ENCODE data around the gene EGFLAM. TPM values are rescaled to one million over a fixed set of nuclear protein-coding genes. Genes with fewer than 3 reads are reported as not detected.

Gene EGFLAM
- total RNA-seq, 1 experiment from 2014 or later, result 0.33 TPM

- no peaks in the 10 kb centered on the region for H3K9me3 Mint-ChIP-seq
- no CpG with 5 or more reads among the region's 1 CpG for WGBS (ENCODE audit: extremely low coverage, insufficient read length, low lambda C conversion rate)
- TF ChIP-seq CTCF (conservative IDR thresholded peaks at IDR 0.05), result no peak
Measured at GRCh38 chr5:38401145-38401544, 142.8 kb downstream of the EGFLAM start.

More at GRCh38 chr5:38401145-38401544, 142.8 kb downstream of the EGFLAM start:
- Histone ChIP-seq H3K4ac (ENCODE audit: low read depth, low read length) (no peak overlapping the region), H3K27ac (ENCODE audit: insufficient read length, low read depth, low read length) (no peak overlapping the region), H3K56ac (ENCODE audit: insufficient read length, low read depth, low read length) (no peak overlapping the region), H3K79me1 (ENCODE audit: insufficient read depth, low read depth, low read length, poor library complexity, severe bottlenecking) (no peaks in the 10 kb centered on the region), H3K23ac (ENCODE audit: insufficient read length, low read depth, low read length) (no peak overlapping the region), H3K18ac (ENCODE audit: insufficient read length, low read depth, low read length) (no peak overlapping the region), H3K9me3 (ENCODE audit: control insufficient read depth, low read depth, low read length) (no peaks in the 10 kb centered on the region), H4K91ac (ENCODE audit: insufficient read length, low read depth, low read length) (no peak overlapping the region), H3K4me1 (ENCODE audit: insufficient read depth, low read length) (no peaks in the 10 kb centered on the region), H3K14ac (ENCODE audit: insufficient read depth, low read length) (no peak overlapping the region), H3K4me2 (ENCODE audit: insufficient read depth, insufficient read length, low read length) (no peak overlapping the region), H2AK5ac (ENCODE audit: insufficient read length, low read length) (no peak overlapping the region), H2AFZ (ENCODE audit: low read length) (no peak overlapping the region), H2BK12ac (ENCODE audit: insufficient read length, low read depth, low read length) (no peak overlapping the region), H4K20me1 (ENCODE audit: control insufficient read depth, insufficient read depth, insufficient read length) (no peaks in the 10 kb centered on the region), H2BK120ac (ENCODE audit: low read depth, low read length, poor library complexity, severe bottlenecking) (no peak overlapping the region), H3K79me2 (ENCODE audit: insufficient read depth, low read length) (no peaks in the 10 kb centered on the region), H2BK5ac (ENCODE audit: insufficient read length, low read length) (no peak overlapping the region), H2BK15ac (ENCODE audit: low read depth, low read length) (no peak overlapping the region), H3K9ac (ENCODE audit: extremely low read depth, insufficient read length, low read length) (no peak overlapping the region), H2BK20ac (ENCODE audit: low read depth, low read length, poor library complexity, severe bottlenecking) (no peak overlapping the region), H3K27me3 (ENCODE audit: insufficient read depth, low read length) (no peaks in the 10 kb centered on the region; the same call in 1 of the 2 replicates), H4K5ac (ENCODE audit: insufficient read length, low read depth, low read length) (no peak overlapping the region), H3K23me2 (ENCODE audit: insufficient read length, low read depth, low read length, poor library complexity, severe bottlenecking) (no peaks in the 10 kb centered on the region), H4K8ac (replicated peaks; ENCODE audit: insufficient read length, low read depth, low read length) (no peak overlapping the region), H3T11ph (ENCODE audit: low read length) (no peak overlapping the region)
- H3K4me3 Mint-ChIP-seq, result no peak overlapping the region
- H3K4me1 Mint-ChIP-seq, result peaks cover 8 to 10% of the 10 kb centered on the region in 2 experiments
- DNase-seq, result no peak
- H3K27me3 Mint-ChIP-seq (ENCODE audit: low read depth), result no peaks in the 10 kb centered on the region; the same call in 1 of the 2 replicates
- H3K36me3 Mint-ChIP-seq (ENCODE audit: insufficient read depth in 1 of 3, low read depth in 3 of 3), result no peaks in the 10 kb centered on the region
- H3K27ac Mint-ChIP-seq, result no peak overlapping the region
